ENCODE data around the gene TMPRSS4.

The TMPRSS4 gene

GRCh38 chr11:118138839-118139420 lies 62.1 kb downstream of the TMPRSS4 start:
- TF ChIP-seq EZH2phosphoT487 (IDR thresholded peaks at IDR 0.05; ENCODE audit: low read depth): no peak
- TF ChIP-seq, protein P1, sequence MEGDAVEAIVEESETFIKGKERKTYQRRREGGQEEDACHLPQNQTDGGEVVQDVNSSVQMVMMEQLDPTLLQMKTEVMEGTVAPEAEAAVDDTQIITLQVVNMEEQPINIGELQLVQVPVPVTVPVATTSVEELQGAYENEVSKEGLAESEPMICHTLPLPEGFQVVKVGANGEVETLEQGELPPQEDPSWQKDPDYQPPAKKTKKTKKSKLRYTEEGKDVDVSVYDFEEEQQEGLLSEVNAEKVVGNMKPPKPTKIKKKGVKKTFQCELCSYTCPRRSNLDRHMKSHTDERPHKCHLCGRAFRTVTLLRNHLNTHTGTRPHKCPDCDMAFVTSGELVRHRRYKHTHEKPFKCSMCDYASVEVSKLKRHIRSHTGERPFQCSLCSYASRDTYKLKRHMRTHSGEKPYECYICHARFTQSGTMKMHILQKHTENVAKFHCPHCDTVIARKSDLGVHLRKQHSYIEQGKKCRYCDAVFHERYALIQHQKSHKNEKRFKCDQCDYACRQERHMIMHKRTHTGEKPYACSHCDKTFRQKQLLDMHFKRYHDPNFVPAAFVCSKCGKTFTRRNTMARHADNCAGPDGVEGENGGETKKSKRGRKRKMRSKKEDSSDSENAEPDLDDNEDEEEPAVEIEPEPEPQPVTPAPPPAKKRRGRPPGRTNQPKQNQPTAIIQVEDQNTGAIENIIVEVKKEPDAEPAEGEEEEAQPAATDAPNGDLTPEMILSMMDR (IDR thresholded peaks at IDR 0.05; ENCODE audit: low read depth, low read length): no peak
- no peak overlapping the region for H3K27ac ChIP-seq (ENCODE audit: low read length)
- H3K27me3 ChIP-seq (ENCODE audit: low read depth, low read length): peaks cover 45% of the 10 kb centered on the region
- no peak overlapping the region for H3K4me3 ChIP-seq (ENCODE audit: low read length)
- H3K9ac ChIP-seq (ENCODE audit: low read length): no peak overlapping the region
- no peaks in the 10 kb centered on the region for H3K36me3 ChIP-seq (replicated peaks; ENCODE audit: low read depth, low read length)
- no peaks in the 10 kb centered on the region for H4K20me1 ChIP-seq (ENCODE audit: insufficient read depth, low read length)
- H3K79me2 ChIP-seq (ENCODE audit: low read length): no peaks in the 10 kb centered on the region
- no peak overlapping the region for H2AFZ ChIP-seq (ENCODE audit: low read depth, low read length)
- no peaks in the 10 kb centered on the region for H3K9me3 ChIP-seq (ENCODE audit: insufficient read depth, low read length)
- no peak overlapping the region for H3K4me2 ChIP-seq (ENCODE audit: low read length)
- peaks cover 6% of the 10 kb centered on the region; the same call in 1 of the 2 replicates for H3K4me1 ChIP-seq (ENCODE audit: low read length)

DNA sequence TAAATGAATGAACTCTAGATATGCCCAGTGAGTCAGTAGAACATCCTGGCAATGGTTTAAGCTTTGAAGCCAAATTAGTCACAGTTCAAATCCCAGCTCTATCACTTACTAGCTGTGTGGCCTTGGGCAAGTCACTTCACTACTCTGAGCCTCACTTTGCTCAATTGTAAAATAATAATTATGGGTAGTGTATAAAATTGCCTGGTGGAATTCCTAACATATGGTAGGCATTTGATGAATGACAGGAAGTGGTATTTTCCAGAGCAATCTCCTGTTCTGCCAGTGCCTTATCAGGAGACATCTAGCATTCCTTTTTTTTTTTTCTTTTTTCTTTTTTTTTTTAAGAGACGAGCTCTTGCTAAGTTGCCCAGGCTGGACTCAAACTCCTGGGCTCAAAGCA lies 62.7 kb downstream of the TMPRSS4 start:
- H3K4me2 ChIP-seq (ENCODE audit: low read length): no peak overlapping the region
- H3K9ac ChIP-seq (ENCODE audit: low read length): no peak overlapping the region
- H3K79me2 ChIP-seq (ENCODE audit: low read length): no peaks in the 10 kb centered on the region
- H3K9me3 ChIP-seq (ENCODE audit: insufficient read depth, low read length): no peaks in the 10 kb centered on the region
- TF ChIP-seq EZH2phosphoT487 (IDR thresholded peaks at IDR 0.05; ENCODE audit: low read depth): no peak
- TF ChIP-seq, protein P1 (IDR thresholded peaks at IDR 0.05; ENCODE audit: low read depth, low read length): no peak
- no peak overlapping the region for H3K4me3 ChIP-seq (ENCODE audit: low read length)
- no peak overlapping the region for H3K27ac ChIP-seq (ENCODE audit: low read length)
- no peaks in the 10 kb centered on the region for H3K36me3 ChIP-seq (replicated peaks; ENCODE audit: low read depth, low read length)
- no peaks in the 10 kb centered on the region for H4K20me1 ChIP-seq (ENCODE audit: insufficient read depth, low read length)
- no peak overlapping the region for H2AFZ ChIP-seq (ENCODE audit: low read depth, low read length)
- peaks cover 43% of the 10 kb centered on the region for H3K27me3 ChIP-seq (ENCODE audit: low read depth, low read length)
- peaks cover 6% of the 10 kb centered on the region; the same call in 1 of the 2 replicates for H3K4me1 ChIP-seq (ENCODE audit: low read length)

GRCh38 chr11:118142081-118142480 lies 65.2 kb downstream of the TMPRSS4 start:
- H3K4me1 ChIP-seq (ENCODE audit: low read length): peaks cover 13% of the 10 kb centered on the region; the same call in 1 of the 2 replicates
- no peak overlapping the region for H3K27ac ChIP-seq (ENCODE audit: low read length)
- no peaks in the 10 kb centered on the region for H3K79me2 ChIP-seq (ENCODE audit: low read length)
- peaks cover 36% of the 10 kb centered on the region for H3K27me3 ChIP-seq (ENCODE audit: low read depth, low read length)
- no peak overlapping the region for H3K4me3 ChIP-seq (ENCODE audit: low read length)
- no peak overlapping the region for H3K4me2 ChIP-seq (ENCODE audit: low read length)
- no peaks in the 10 kb centered on the region for H3K9me3 ChIP-seq (ENCODE audit: insufficient read depth, low read length)
- TF ChIP-seq, protein P1 (IDR thresholded peaks at IDR 0.05; ENCODE audit: low read depth, low read length): no peak
- TF ChIP-seq EZH2phosphoT487 (IDR thresholded peaks at IDR 0.05; ENCODE audit: low read depth): no peak
- H4K20me1 ChIP-seq (ENCODE audit: insufficient read depth, low read length): no peaks in the 10 kb centered on the region
- no peak overlapping the region for H3K9ac ChIP-seq (ENCODE audit: low read length)
- H2AFZ ChIP-seq (ENCODE audit: low read depth, low read length): no peak overlapping the region
- H3K36me3 ChIP-seq (replicated peaks; ENCODE audit: low read depth, low read length): no peaks in the 10 kb centered on the region

GRCh38 chr11:118142809-118143208 lies 65.9 kb downstream of the TMPRSS4 start:
- Histone ChIP-seq H4K20me1 (ENCODE audit: insufficient read depth, low read length) (no peaks in the 10 kb centered on the region), H3K36me3 (replicated peaks; ENCODE audit: low read depth, low read length) (no peaks in the 10 kb centered on the region), H3K4me3 (ENCODE audit: low read length) (peak overlapping the region; percentile 35), H3K4me2 (ENCODE audit: low read length) (peak overlapping the region; percentile 14), H3K27ac (ENCODE audit: low read length) (no peak overlapping the region), H3K4me1 (ENCODE audit: low read length) (peaks cover 13% of the 10 kb centered on the region; the same call in 1 of the 2 replicates), H3K9ac (ENCODE audit: low read length) (no peak overlapping the region), H2AFZ (ENCODE audit: low read depth, low read length) (no peak overlapping the region), H3K79me2 (ENCODE audit: low read length) (no peaks in the 10 kb centered on the region), H3K27me3 (ENCODE audit: low read depth, low read length) (peaks cover 39% of the 10 kb centered on the region), H3K9me3 (ENCODE audit: insufficient read depth, low read length) (no peaks in the 10 kb centered on the region)
- TF ChIP-seq, protein P1 (IDR thresholded peaks at IDR 0.05; ENCODE audit: low read depth, low read length): no peak
- no peak for TF ChIP-seq EZH2phosphoT487 (IDR thresholded peaks at IDR 0.05; ENCODE audit: low read depth)

Data from OCI-LY3 (cell line).